ENCODE measurements around the gene CISH. TPM values are rescaled to one million over a fixed set of nuclear protein-coding genes. Genes with fewer than 3 reads are reported as not detected.

CISH gene
- total RNA-seq, 1 experiment from 2014 or later = 0.57 TPM

- BruUV-seq (replicated peaks) = no TSS peak
- ChIA-PET CTCF (no interaction called here), POLR2A (no interaction called here)
- DNase-seq (ENCODE audit: low read depth, low spot score) (no peak), ATAC-seq (no peak)
- in situ Hi-C loops (cut with HindIII; ENCODE audit: low pct_unique_long_range_greater_than_20kb, low sequenced_read_pairs) = no loop called here
- Histone ChIP-seq H3K27ac (ENCODE audit: low read length) (no peak overlapping the region), H3K9me3 (ENCODE audit: control insufficient read depth, insufficient read depth, low read depth, low read length) (no peaks in the 10 kb centered on the region), H3K36me3 (ENCODE audit: control insufficient read depth, insufficient read depth, low read length) (no peaks in the 10 kb centered on the region), H3K4me1 (ENCODE audit: control insufficient read depth, insufficient read depth, low read length) (no peaks in the 10 kb centered on the region), H3K27me3 (ENCODE audit: control insufficient read depth, insufficient read depth, low read length) (no peaks in the 10 kb centered on the region), H3K4me3 (ENCODE audit: low read depth in 2 of 2, low read length in 2 of 2) (no peak overlapping the region)
- intact Hi-C loops (cut with micrococcal nuclease; ENCODE audit: unreplicated experiment) = no loop called here
- TF ChIP-seq TCF7L2 (IDR thresholded peaks at IDR 0.05; ENCODE audit: low read depth, low read length) (no peak), REST (IDR thresholded peaks at IDR 0.05; ENCODE audit: insufficient read depth in 1 of 2, low read depth in 2 of 2, low read length in 1 of 2) (no peak), CTCF (IDR thresholded peaks at IDR 0.05) (no peak), SIN3A (IDR thresholded peaks at IDR 0.05; ENCODE audit: borderline replicate concordance, insufficient read depth, low read depth, low read length) (no peak), POLR2AphosphoS5 (IDR thresholded peaks at IDR 0.05; ENCODE audit: low read depth, low read length) (no peak)
These were observed 19.3 kb upstream of the CISH start for GRCh38 chr3:50630877-50631276.

GRCh38 chr3:50630394-50630793, 18.8 kb upstream of the CISH start:
- Histone ChIP-seq H3K4me3 (ENCODE audit: low read depth in 2 of 2, low read length in 2 of 2) (no peak overlapping the region), H3K27ac (ENCODE audit: low read length) (no peak overlapping the region), H3K36me3 (ENCODE audit: control insufficient read depth, insufficient read depth, low read length) (no peaks in the 10 kb centered on the region), H3K27me3 (ENCODE audit: control insufficient read depth, insufficient read depth, low read length) (no peaks in the 10 kb centered on the region), H3K9me3 (ENCODE audit: control insufficient read depth, insufficient read depth, low read depth, low read length) (no peaks in the 10 kb centered on the region), H3K4me1 (ENCODE audit: control insufficient read depth, insufficient read depth, low read length) (no peaks in the 10 kb centered on the region)
- intact Hi-C loops (cut with micrococcal nuclease; ENCODE audit: unreplicated experiment) = no loop called here
- no TSS peak for BruUV-seq (replicated peaks)
- TF ChIP-seq TCF7L2 (IDR thresholded peaks at IDR 0.05; ENCODE audit: low read depth, low read length) = no peak
- TF ChIP-seq CTCF (IDR thresholded peaks at IDR 0.05) = no peak
- no peak for TF ChIP-seq REST (IDR thresholded peaks at IDR 0.05; ENCODE audit: insufficient read depth in 1 of 2, low read depth in 2 of 2, low read length in 1 of 2)
- TF ChIP-seq SIN3A (IDR thresholded peaks at IDR 0.05; ENCODE audit: borderline replicate concordance, insufficient read depth, low read depth, low read length) = no peak
- TF ChIP-seq POLR2AphosphoS5 (IDR thresholded peaks at IDR 0.05; ENCODE audit: low read depth, low read length) = no peak
- CTCF ChIA-PET = no interaction called here
- ATAC-seq = no peak
- in situ Hi-C loops (cut with HindIII; ENCODE audit: low pct_unique_long_range_greater_than_20kb, low sequenced_read_pairs) = no loop called here
- DNase-seq (ENCODE audit: low read depth, low spot score) = no peak
- POLR2A ChIA-PET = no interaction called here
